ENCODE results near the gene MAP3K14. TPM values are rescaled to one million over a fixed set of nuclear protein-coding genes. Genes with fewer than 3 reads are reported as not detected.

Gene MAP3K14
- total RNA-seq, 1 experiment from 2014 or later = 16.4 TPM

- H3K4me1 ChIP-seq (ENCODE audit: control insufficient read depth in 1 of 2, insufficient read depth in 2 of 2, low read length in 2 of 2) = 0 out of 4 replicates have a peak, but pooled peaks cover 0 to 4% of the 10 kb centered on the region in 2 experiments
- no peak for ATAC-seq
- no peak overlapping the region for H2AFZ ChIP-seq (ENCODE audit: low read depth, low read length, poor library complexity, severe bottlenecking)
- no peaks in the 10 kb centered on the region for H4K20me1 ChIP-seq (ENCODE audit: insufficient read depth)
- no peak overlapping the region for H3K4me2 ChIP-seq (ENCODE audit: low read length)
- DNase-seq (ENCODE audit: low read depth, low spot score) = no peak
- H3K9ac ChIP-seq (ENCODE audit: low read length) = no peak overlapping the region
- POLR2A ChIA-PET = no interaction called here
- RAD21 ChIA-PET (ENCODE audit: low non-redundant PET in 1 of 2, low total read pairs in 2 of 2, uncharacterized antibody in 2 of 2, unreplicated experiment in 2 of 2) = no interaction called here
- TF ChIP-seq ELF1 (IDR thresholded peaks at IDR 0.05; ENCODE audit: borderline replicate concordance, low read depth) (no peak), CBX3 (IDR thresholded peaks at IDR 0.05; ENCODE audit: low read depth) (no peak), EZH2 (IDR thresholded peaks at IDR 0.05) (no peak), SRF (IDR thresholded peaks at IDR 0.05; ENCODE audit: low read depth) (no peak), ATF3 (IDR thresholded peaks at IDR 0.05) (no peak), CTCF (IDR thresholded peaks at IDR 0.05 in 2 of 3, conservative IDR thresholded peaks at IDR 0.05 in 1 of 3; ENCODE audit: borderline replicate concordance in 1 of 3, insufficient read depth in 1 of 3, low read depth in 2 of 3, low read length in 2 of 3) (no peak), YY1 (IDR thresholded peaks at IDR 0.05; ENCODE audit: extremely low read depth, insufficient replicate concordance, low read depth, low read length) (no peak), SIN3A (IDR thresholded peaks at IDR 0.05; ENCODE audit: low read depth) (no peak), MAX (IDR thresholded peaks at IDR 0.05) (no peak)
- no peaks in the 10 kb centered on the region for H3K9me2 ChIP-seq (ENCODE audit: insufficient read depth)
- no peaks in the 10 kb centered on the region for H3K9me3 ChIP-seq (ENCODE audit: control insufficient read depth in 1 of 2, insufficient read depth in 1 of 2, low read depth in 1 of 2, low read length in 2 of 2)
- intact Hi-C loops (cut with micrococcal nuclease) = no loop called here
- CTCF ChIA-PET = interaction anchor here (1.0 kb wide), 1 partner anchor 33 kb away, joined by 3 read pairs; no protein-coding TSS in a partner anchor
- no peaks in the 10 kb centered on the region for H3K27me3 ChIP-seq (ENCODE audit: insufficient read depth, low read length)
- H3K27ac ChIP-seq (ENCODE audit: low read depth, low read length) = no peak overlapping the region
- H3K79me2 ChIP-seq (ENCODE audit: insufficient read depth, low read length) = no peaks in the 10 kb centered on the region
- BruUV-seq (replicated peaks) = no TSS peak
- peaks cover 35 to 41% of the 10 kb centered on the region in 2 experiments; a peak in 3 of 4 replicates for H3K36me3 ChIP-seq (ENCODE audit: control insufficient read depth in 1 of 2, insufficient read depth in 2 of 2, low read length in 2 of 2)
- H3K4me3 ChIP-seq (replicated peaks in 1 of 2; ENCODE audit: low read depth in 1 of 2, low read length in 2 of 2) = no peak overlapping the region
Measured at GRCh38 chr17:45264988-45265387, 51.8 kb downstream of the MAP3K14 start.

All from HCT116 (cell line).